Inferior parietal cortex (tissue), 1 donor: ENCODE measurements around the gene SMO.
A peak's percentile ranks its signal among the peaks of the same experiment; 100 is the strongest.
"Not testable (repeated sequence)": the region's sequence is repeated elsewhere in the genome, so short reads cannot be mapped to it uniquely, and the experiment has no call there.

Source experiments
- DNase-seq: peaks from one replicate; pipeline ENCODE4 v3.0.0-alpha.2; 2016; ENCODE audit errors: extremely low spot score

The SMO gene

GRCh38 chr7:129209067-129209926 lies 20.9 kb downstream of the SMO start:
- DNase-seq, result no peak

GRCh38 chr7:129210256-129210988 lies 22.0 kb downstream of the SMO start:
- peak; percentile 75 for DNase-seq

GRCh38 chr7:129210989-129211312 lies 22.5 kb downstream of the SMO start:
- no peak for DNase-seq

- DNase-seq, result no peak
Observed at GRCh38 chr7:129212126-129212525, 23.7 kb downstream of the SMO start.

- DNase-seq, result no peak
Observed at GRCh38 chr7:129212596-129212995, 24.2 kb downstream of the SMO start.

GRCh38 chr7:129213828-129214227 lies 25.4 kb downstream of the SMO start:
- DNase-seq, result no peak

- not testable (repeated sequence) for DNase-seq
Observed at GRCh38 chr7:129215691-129216090, 27.3 kb downstream of the SMO start.

- not testable (repeated sequence) for DNase-seq
Observed at GRCh38 chr7:129216101-129216715, 27.8 kb downstream of the SMO start.

GRCh38 chr7:129216821-129217416 lies 28.5 kb downstream of the SMO start:
- not testable (repeated sequence) for DNase-seq

GRCh38 chr7:129218514-129219062 lies 30.2 kb downstream of the SMO start:
- peak; percentile 96 for DNase-seq

- DNase-seq, result not testable (repeated sequence)
Observed at GRCh38 chr7:129219166-129219565, 30.7 kb downstream of the SMO start.

GRCh38 chr7:129222064-129222463 lies 33.6 kb downstream of the SMO start:
- no peak for DNase-seq

GRCh38 chr7:129224251-129225205 lies 36.1 kb downstream of the SMO start, which contains the start of gene AHCYL2:
Gene AHCYL2 (plus strand): TSS chr7:129225030.
- DNase-seq, result peak; percentile 96

- DNase-seq, result peak; percentile 55
Observed at GRCh38 chr7:129225206-129225930, 36.9 kb downstream of the SMO start.

- peak; percentile 42 for DNase-seq
Observed at GRCh38 chr7:129225931-129226572, 37.6 kb downstream of the SMO start.

- no peak for DNase-seq
Observed at GRCh38 chr7:129227646-129228578, 39.5 kb downstream of the SMO start.

- no peak for DNase-seq
Observed at GRCh38 chr7:129228633-129229032, 40.2 kb downstream of the SMO start.

GRCh38 chr7:129231666-129232065 lies 43.2 kb downstream of the SMO start:
- DNase-seq, result no peak
